Subcutaneous adipose tissue (tissue), 4 donors: ENCODE measurements around the gene KCNJ12. TPM values are rescaled to one million over a fixed set of nuclear protein-coding genes. Genes with fewer than 3 reads are reported as not detected.

Experiments
- total RNA-seq, 4 donors: library from RNA; depleted of rRNA; stranded (reverse); fragments of >200 nt; gene quantifications; one replicate each; pipeline ENCODE4 v1.1.0, GENCODE V29; 2016
- TF ChIP-seq, protein P1 (sequence below): fragments of 450-650 bp; IDR thresholded peaks from one replicate; pipeline ENCODE4 v1.5.1; 2016; ENCODE audit warnings: low read depth, mild to moderate bottlenecking, control low read depth, antibody characterized with exemption, moderate library complexity

The KCNJ12 gene
- total RNA-seq, 4 donors from 2014 or later = 0.51 to 1.7 (median 1.3) TPM; not detected in 1

DNA sequence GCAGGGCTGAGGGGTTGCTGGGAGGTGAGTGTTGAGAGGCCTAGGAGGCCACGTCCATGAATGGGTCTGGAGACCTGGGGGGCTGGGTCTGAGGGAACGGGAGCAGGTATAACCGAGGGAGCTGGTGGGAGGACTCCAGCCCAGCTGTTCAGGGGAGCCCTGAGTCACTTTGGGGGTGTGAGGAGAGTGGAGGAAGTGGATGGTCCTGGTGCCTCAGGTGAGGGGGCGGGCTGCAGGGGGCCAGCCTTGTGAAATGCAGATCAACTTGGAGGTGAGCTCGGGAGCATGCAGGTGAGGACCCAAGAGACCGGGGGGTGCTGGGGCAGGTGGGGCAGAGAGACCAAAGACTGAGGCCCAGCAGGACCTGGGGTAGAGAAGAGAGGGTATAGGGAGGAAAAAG is 79.6 kb downstream of the KCNJ12 start:
- TF ChIP-seq, protein P1, sequence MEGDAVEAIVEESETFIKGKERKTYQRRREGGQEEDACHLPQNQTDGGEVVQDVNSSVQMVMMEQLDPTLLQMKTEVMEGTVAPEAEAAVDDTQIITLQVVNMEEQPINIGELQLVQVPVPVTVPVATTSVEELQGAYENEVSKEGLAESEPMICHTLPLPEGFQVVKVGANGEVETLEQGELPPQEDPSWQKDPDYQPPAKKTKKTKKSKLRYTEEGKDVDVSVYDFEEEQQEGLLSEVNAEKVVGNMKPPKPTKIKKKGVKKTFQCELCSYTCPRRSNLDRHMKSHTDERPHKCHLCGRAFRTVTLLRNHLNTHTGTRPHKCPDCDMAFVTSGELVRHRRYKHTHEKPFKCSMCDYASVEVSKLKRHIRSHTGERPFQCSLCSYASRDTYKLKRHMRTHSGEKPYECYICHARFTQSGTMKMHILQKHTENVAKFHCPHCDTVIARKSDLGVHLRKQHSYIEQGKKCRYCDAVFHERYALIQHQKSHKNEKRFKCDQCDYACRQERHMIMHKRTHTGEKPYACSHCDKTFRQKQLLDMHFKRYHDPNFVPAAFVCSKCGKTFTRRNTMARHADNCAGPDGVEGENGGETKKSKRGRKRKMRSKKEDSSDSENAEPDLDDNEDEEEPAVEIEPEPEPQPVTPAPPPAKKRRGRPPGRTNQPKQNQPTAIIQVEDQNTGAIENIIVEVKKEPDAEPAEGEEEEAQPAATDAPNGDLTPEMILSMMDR = no peak

- TF ChIP-seq, protein P1 = no peak
These were observed 81.2 kb downstream of the KCNJ12 start for GRCh38 chr17:21457051-21458026.

GRCh38 chr17:21458054-21458453 is 81.9 kb downstream of the KCNJ12 start:
- TF ChIP-seq, protein P1 = no peak

DNA sequence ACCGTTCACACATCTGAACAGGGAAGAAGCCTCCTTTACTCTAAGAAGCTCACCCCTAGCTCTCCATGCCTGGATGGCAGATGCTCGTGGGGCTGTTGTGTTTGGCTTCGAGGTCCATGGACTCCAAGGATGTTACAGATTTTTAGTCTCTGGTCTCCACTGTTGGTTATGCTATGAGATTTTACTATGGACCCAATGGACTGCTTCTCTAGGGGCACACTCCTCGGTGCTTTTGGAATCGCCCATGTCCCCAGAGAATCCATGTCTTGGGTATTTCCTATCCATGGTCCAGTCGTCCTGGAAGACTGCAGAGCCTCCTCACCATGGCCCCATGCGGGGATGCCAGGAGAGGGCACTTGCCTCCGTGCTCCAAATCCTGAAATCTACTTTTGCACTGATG is 83.4 kb downstream of the KCNJ12 start:
- TF ChIP-seq, protein P1 = no peak

GRCh38 chr17:21460358-21460757 is 84.2 kb downstream of the KCNJ12 start:
- TF ChIP-seq, protein P1 = no peak

- TF ChIP-seq, protein P1 = no peak
These were observed 86.1 kb downstream of the KCNJ12 start for GRCh38 chr17:21462237-21462636.

DNA sequence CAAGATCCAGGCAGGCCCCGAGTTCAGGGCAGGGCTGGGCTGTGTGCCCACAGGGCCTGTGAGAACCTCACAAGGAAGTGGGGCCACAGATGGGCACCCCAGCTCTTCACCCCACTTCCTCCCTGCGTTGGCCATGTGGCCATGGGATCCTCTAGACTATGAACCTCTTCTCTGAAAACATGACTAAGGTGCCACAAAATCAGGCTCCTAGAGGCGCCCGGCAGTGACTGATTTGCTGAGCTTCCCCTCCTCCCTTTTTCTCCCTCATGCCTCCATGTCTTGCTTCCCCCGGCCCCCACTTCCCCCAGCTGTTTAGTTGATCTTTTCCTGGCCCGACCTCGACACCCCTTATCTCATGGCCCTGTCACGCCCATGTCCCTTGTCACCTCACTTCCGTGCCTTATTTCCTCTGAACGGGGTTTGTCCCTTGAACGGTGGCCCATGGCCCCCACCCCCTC is 87.1 kb downstream of the KCNJ12 start:
- TF ChIP-seq, protein P1 = no peak
